ENCODE results near the gene MRC1.

MRC1 gene

DNA sequence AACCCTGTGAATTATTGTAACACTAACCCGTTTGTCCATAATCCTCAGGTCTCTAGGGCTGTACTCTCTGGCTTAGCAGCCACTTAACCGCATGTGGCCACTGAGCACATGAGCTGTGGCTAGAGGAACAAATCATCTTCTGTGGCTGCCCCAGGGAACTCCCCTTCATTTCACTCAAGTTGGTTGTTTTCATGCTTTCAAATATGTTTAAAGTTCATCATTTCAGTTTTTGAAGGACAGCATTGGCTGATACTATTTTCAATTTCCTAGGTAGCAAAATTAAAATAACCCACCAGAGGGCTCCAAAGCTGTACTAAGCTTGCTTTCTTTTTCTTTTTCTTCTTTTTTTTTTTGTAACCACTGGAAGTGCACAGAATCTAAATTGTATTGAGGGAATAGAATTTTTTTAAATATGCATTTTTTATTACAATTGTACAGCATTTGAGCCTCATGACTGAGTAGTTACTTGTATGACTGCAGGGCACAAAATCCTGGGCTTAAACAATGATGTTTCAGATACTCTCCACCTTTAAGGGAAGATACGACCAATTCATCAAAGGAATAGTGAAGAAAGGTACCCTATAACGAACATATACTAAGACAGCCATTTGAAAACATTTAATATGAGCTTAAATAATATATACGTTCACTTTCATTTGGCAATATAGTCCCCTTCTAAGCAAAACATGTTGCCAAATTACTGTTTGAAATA, 38.6 kb downstream of the MRC1 start:
- no peak for DNase-seq (ENCODE audit: low spot score)

GRCh38 chr10:17848646-17849045, 39.5 kb downstream of the MRC1 start:
- DNase-seq (ENCODE audit: low spot score), result no peak

GRCh38 chr10:17850501-17850900, 41.4 kb downstream of the MRC1 start:
- DNase-seq (ENCODE audit: low spot score), result no peak

- no peak for DNase-seq (ENCODE audit: low spot score)
These were observed 42.5 kb downstream of the MRC1 start for GRCh38 chr10:17851611-17852010.

GRCh38 chr10:17854044-17854652, 45.0 kb downstream of the MRC1 start:
- no peak for DNase-seq (ENCODE audit: low spot score)

- no peak for DNase-seq (ENCODE audit: low spot score)
These were observed 47.9 kb downstream of the MRC1 start for GRCh38 chr10:17857040-17857439.

GRCh38 chr10:17859492-17860156, 50.5 kb downstream of the MRC1 start:
- DNase-seq (ENCODE audit: low spot score), result no peak

DNA sequence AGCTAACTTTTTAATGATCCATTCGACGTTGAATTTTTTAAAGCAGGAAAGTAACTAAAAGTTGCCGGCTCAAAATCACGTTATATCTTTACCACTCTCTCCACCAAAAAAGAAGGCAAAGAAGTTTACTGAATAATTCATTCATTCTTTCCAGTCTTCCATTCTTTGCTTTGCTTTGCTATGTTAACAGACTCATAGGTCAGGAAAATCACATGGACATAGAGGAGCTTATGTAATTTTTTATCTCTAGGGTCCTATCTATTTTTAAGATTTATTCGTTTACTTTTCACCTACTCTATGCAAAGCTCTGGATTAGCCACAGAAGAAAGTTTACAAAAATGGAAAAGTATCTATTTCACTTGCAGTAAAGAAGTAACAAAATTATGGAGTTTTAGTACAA, 52.6 kb downstream of the MRC1 start:
- DNase-seq (ENCODE audit: low spot score), result no peak

DNA sequence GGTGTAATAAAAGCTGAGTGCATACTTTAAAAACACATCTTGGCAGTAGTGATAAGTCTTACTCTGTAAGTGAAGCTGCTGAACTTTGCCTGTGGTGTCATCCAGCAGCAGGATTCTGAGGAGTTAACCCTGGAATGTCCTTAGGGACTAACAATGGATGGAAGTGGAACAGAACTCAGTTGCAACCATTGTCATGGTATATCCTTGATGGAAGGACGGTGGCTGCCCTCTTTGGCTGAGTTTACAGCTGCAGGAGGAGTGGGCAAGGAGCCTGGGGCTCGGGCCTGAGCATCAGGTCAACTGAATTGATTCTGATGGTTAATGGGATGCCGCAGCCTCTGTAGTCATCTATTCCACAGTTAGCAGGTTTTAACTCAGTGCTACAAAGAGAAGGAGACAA, 56.2 kb downstream of the MRC1 start:
- no peak for DNase-seq (ENCODE audit: low spot score)

DNA sequence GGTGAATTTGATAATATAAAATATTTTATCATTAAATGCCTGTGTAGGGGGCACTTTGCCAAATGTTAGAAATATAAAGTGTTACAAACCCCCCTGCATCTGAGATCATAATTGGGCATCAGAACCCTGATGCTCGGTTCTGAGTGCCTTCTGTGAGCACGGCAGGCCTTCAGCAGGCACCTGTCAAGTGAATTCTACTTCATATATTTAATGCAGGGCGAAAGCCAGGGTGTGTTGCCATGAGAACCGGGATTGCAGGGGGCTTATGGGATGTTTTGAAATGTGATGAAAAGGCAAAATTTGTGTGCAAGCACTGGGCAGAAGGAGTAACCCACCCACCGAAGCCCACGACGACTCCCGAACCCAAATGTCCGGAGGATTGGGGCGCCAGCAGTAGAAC, 57.2 kb downstream of the MRC1 start:
- no peak for DNase-seq (ENCODE audit: low spot score)

DNA sequence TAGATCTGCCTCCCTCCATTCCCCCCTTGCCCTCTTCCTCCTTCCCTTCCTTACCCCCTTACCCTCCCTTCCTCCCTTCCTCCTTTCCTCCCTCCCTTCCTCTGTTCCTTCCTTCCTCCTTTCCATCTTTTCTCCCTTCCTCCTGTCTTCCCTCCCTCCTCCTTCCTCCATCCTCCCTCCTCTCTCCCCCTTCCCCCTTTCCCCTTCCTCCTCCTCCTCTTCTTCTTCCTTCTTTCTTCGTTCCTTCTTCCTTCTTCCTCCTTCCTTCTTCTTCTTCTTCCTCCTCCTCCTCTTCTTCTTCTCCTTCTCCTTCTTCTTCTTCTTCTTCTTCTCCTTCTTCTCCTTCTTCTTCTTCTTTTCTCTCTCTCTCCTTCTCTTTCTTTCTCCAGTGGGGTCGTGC, 57.9 kb downstream of the MRC1 start:
- no peak for DNase-seq (ENCODE audit: low spot score)

GRCh38 chr10:17871036-17871435, 61.9 kb downstream of the MRC1 start:
- no peak for DNase-seq (ENCODE audit: low spot score)

GRCh38 chr10:17872191-17873091, 63.3 kb downstream of the MRC1 start:
- no peak for DNase-seq (ENCODE audit: low spot score)

DNA sequence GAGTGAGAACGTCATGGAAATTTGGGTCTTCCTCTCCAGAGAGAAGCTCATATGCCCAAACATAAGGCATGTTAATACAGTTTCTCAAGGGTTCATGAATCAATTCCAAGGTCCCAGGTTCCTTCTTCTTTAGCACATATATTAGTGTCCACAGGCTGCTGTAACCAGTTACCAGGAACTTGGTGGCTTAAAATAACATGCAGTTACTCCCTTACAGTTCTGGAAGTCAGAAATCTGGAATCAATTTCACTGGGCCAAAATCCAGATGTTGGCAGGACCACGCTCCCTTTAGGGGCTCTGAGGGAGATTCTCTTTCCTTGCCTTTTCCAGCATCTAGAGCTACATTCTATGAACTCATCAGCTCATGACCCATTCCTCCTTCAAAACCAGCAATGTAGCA, 64.8 kb downstream of the MRC1 start:
- DNase-seq (ENCODE audit: low spot score), result no peak

DNA sequence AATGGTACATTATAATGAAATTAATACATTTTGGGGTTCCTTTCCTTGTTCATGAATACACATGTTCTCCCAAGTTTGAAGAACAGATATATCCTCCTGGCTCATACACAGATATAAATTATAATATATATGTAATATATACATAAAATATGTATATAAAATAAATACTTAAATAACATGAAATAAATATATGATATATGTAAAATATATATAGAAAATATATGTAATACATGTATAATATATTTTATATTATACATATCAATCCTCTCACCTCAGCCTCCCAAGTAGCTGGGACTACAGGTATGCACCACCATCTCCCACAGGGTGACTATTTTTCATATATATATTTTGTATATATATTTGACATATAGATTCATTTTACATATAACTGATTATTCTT, 68.0 kb downstream of the MRC1 start:
- DNase-seq (ENCODE audit: low spot score), result no peak

DNA sequence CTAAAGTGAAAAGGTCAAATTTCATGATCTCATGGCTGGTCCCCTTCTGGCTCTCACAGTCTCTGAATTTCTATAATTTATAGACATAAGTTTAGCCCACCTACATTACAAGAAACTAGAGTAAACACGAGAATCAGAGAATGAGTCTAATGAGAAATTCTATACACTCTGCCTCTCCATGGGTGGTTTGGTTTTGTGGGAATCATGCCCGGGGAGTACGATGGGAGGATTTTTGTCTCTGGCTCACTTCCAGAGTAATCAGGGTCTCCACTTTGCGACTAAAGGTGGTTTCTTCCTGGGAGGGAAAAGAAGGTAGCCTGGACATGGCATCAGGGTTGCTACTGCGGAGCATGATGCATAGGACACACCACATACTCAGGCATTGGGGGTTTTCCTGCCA, 69.7 kb downstream of the MRC1 start:
- no peak for DNase-seq (ENCODE audit: low spot score)

DNA sequence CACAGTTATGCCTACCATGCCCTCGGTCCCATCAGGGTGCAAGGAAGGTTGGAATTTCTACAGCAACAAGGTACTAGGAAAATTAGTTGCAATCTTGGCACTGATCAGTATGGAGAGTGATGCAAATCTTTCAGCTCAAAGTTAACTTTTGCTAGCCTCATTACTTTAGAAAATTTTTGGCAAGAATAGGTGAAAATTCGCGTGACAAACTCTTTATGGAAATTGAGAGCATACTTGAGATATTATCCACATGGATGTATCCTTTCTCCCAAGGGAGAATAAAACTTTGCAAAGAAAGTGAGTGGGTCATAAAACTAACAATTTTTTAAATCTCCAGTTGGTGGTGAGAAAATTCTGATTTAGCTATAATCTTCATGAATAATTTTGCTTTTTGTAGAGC, 71.5 kb downstream of the MRC1 start:
- no peak for DNase-seq (ENCODE audit: low spot score)

DNA sequence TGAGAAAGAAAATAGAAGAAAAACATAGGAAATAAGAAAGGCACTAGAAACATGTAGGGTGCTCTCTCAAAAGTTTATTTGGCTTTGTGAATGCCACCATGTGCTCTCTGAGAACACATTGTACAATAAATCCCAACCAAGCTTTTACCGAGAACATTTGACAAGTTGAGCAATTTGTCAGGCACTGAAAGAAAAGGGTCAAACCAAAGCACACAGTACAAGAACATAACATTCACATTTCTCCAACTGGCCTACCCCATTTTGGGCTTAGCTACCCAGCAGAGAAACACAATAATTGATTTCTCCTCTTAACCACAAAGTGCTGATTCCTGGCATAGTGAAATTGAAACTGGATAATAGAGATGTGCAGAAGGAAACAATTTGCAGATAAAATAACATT, 73.4 kb downstream of the MRC1 start:
- DNase-seq (ENCODE audit: low spot score), result no peak

GRCh38 chr10:17883621-17884020, 74.5 kb downstream of the MRC1 start:
- DNase-seq (ENCODE audit: low spot score), result no peak

- no peak for DNase-seq (ENCODE audit: low spot score)
These were observed 79.0 kb downstream of the MRC1 start for GRCh38 chr10:17888189-17888588.

GRCh38 chr10:17891435-17891834, 82.3 kb downstream of the MRC1 start:
- DNase-seq (ENCODE audit: low spot score), result no peak

- DNase-seq (ENCODE audit: low spot score), result no peak
These were observed 95.4 kb downstream of the MRC1 start for GRCh38 chr10:17904564-17904963.

- no peak for DNase-seq (ENCODE audit: low spot score)
These were observed 96.3 kb downstream of the MRC1 start for GRCh38 chr10:17905491-17905890.

Data from HuH-7.5 (cell line).